Peyer's patch (tissue), 4 donors: Measurements from ENCODE around the gene LEKR1.

Source experiments
- POLR2A ChIP-seq, 2 donors: fragments of 450-650 bp; IDR thresholded peaks; one replicate each; pipeline ENCODE4 v1.5.1; 2017; ENCODE audit warnings: antibody characterized with exemption in 2 of 2, mild to moderate bottlenecking in 2 of 2, moderate library complexity in 2 of 2
- TF ChIP-seq, protein P1 (sequence below), 6 experiments: fragments of 450-650 bp in 4 of 6; fragments of 200-600 bp in 2 of 6; sonication (generic) in 1 of 6; IDR thresholded peaks; one replicate each; pipeline ENCODE4 v1.5.1; 2017 to 2019; ENCODE audit warnings: antibody characterized with exemption in 6 of 6, mild to moderate bottlenecking in 3 of 6, moderate library complexity in 1 of 6

DNA sequence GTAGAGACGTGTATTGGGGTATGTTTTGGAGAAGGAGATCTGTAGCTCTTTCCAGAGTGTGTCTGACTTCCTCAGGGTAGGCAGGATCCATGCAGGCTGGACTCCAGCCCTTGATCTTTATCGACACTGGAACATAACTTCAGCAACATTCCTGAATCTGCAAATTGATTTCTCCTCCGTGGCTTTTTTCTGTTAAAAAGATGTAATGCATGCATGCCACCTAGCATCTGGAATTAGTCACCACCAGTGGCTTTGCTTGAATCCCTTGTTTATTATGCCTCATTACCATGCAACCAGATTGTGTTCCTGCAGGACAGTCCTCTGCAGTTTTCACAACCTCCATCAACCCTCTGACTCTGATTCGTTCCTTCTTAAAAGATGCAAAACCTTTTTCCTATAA is 247.7 kb downstream of the LEKR1 start:
- TF ChIP-seq, protein P1, sequence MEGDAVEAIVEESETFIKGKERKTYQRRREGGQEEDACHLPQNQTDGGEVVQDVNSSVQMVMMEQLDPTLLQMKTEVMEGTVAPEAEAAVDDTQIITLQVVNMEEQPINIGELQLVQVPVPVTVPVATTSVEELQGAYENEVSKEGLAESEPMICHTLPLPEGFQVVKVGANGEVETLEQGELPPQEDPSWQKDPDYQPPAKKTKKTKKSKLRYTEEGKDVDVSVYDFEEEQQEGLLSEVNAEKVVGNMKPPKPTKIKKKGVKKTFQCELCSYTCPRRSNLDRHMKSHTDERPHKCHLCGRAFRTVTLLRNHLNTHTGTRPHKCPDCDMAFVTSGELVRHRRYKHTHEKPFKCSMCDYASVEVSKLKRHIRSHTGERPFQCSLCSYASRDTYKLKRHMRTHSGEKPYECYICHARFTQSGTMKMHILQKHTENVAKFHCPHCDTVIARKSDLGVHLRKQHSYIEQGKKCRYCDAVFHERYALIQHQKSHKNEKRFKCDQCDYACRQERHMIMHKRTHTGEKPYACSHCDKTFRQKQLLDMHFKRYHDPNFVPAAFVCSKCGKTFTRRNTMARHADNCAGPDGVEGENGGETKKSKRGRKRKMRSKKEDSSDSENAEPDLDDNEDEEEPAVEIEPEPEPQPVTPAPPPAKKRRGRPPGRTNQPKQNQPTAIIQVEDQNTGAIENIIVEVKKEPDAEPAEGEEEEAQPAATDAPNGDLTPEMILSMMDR (IDR thresholded peaks at IDR 0.05): no peak
- no peak for TF ChIP-seq POLR2A (IDR thresholded peaks at IDR 0.05)
